Raji (cell line): ENCODE measurements around the gene BICDL2.

ENCODE experiments used
- POLR2A ChIP-seq: IDR thresholded peaks from 2 replicates; pipeline ENCODE4 v1.6.1; 2011; ENCODE audit warnings: low read depth, low read length, control low read depth; ENCODE audit not compliant: insufficient read depth

Gene BICDL2

DNA sequence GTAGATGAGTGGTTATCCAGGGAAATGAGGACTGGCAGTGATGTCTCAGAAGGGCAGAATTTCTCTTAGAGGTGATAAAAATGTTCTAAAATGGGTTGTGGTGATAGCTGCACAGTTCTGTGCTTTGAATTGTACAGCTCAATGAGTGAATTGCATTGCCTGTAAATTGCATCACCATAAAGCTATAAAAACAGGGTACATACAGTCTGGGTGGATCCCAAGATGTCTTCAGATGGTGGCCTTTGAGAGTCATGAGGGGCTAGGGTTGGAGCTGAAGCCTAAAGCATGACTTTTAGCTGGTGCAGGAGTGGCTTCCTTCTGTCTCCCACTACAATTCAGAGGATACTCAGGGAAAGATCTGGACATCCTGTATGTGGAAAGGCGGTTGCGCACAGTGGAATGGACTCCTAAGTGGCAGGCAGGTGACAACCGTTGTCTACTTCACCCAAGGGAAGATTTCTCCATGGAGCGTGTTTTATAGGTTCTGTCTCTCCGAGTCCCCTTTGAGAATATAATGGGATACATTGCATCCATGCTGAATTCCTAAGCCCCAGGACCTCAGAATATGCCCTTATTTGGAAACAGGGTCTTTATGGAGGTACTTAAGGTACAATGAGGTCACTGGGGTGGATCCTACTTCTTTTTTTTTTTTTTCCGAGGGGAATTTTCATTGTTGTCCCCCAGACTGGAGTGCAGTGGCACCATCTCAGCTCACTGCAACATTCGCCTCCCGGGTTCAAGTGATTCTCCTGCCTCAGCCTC, 27.1 kb upstream of the BICDL2 start:
- TF ChIP-seq POLR2A, result no peak

DNA sequence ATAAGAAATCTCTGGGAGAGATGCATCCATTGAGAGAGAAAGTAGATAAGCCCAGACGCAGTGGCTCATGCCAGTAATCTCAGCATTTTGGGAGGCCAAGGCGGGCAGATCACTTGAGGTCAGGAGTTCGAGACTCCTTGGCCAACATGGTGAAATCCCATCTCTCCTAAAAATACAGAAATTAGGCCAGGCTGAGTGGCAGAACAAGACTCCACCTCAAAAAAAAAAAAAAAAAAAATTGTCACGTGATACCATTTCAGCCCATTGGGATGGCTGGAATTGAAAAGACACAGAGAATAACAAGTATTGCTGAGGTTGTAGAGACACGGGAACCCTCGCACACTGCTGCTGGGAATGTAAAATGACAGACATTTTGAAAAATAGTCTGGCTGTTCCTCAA, 25.8 kb upstream of the BICDL2 start:
- no peak for TF ChIP-seq POLR2A

DNA sequence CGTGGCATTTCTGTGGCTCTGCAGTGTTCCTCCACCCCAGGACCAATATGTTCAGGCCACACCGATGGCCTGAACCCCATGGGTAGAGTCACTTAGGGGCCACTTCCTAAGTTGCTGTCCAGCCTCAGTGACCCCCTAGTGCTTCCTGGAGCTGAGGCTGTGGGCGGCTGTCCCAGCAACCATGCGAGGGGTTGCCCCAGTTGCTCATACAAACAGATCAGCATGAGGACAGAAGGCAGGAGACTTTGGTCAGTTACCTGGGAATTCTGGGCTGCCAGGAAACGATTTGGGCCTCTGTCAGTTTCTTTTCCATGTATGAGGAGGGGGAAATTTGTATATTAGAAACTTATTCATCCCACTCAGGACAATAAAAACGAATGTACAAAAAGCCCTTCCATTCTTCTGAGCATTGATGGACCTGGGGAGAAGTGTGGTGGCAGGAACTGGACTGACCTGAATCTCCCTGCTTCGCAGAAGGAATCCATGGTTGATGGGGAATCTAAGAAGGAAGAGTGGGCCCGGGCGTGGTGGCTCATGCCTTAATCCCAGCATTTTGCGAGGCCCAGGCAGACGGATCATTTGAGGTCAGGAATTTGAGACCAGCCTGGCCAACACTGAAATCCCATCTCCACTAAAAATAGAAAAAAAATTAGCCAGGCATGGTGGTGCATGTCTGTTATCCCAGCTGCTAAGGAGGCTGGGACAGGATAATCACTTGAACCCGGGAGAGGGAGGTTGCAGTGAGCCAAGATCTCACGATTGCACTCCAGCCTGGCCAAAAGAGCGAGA, 23.8 kb upstream of the BICDL2 start:
- TF ChIP-seq POLR2A, result no peak

DNA sequence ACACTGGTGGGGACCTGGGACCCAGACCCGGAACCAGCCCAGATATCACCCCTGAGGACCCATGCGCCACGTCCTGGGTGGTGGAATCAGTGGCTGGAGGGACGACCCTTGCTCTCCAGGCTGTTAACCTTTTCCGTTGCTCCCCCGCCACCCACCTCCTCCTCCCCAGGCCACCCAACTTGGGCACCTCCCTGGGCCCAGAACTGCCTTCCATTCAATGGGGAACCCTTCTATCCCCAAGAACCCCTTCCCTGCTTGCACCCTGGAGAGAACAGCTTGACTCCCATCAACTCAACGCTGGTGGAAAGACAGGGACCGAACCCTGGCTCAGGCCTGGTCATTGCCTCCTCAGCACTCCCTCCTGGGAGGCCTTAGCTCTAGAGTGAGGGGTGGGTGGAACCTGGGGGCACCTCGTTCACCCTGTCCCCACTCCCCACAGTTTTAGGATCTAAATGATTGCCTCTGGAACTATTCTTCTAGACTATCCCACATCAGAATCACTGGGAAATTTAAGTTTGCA, 23.0 kb upstream of the BICDL2 start:
- no peak for TF ChIP-seq POLR2A

DNA sequence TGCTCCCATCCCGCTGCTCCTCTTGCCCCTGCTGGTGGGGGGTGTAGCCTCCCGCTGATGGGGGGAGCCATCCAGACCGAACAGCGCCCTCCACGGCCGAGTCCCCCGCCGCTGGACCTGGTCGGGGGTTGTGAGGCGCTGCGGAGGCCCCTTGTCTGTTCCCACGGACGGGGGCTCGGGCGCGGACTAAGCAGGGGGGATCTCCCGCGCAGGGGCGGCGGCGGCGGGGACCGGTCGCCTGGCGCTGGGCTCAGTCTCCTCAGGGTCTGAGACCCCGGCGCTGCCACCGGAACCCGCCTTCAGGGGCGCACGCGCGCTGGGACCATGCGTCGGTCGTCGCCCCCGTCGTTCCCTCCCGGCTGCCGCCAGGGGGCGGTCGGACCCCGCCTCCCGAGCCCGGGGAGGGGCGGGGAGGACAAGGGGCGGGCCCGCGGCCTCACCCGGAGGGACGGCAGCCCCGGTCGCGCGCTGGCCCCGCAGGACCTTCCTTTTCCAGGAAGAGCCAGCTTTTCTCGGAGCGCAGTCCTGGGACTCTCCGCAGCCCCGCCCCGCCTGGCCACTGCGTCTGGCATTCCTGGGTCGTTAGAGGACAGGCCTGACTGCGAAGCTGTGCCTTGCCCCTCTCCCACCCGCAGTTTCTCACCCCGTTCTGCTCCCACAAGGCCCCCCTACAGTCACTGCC, 22.4 kb upstream of the BICDL2 start:
- TF ChIP-seq POLR2A, result peak; percentile 69

DNA sequence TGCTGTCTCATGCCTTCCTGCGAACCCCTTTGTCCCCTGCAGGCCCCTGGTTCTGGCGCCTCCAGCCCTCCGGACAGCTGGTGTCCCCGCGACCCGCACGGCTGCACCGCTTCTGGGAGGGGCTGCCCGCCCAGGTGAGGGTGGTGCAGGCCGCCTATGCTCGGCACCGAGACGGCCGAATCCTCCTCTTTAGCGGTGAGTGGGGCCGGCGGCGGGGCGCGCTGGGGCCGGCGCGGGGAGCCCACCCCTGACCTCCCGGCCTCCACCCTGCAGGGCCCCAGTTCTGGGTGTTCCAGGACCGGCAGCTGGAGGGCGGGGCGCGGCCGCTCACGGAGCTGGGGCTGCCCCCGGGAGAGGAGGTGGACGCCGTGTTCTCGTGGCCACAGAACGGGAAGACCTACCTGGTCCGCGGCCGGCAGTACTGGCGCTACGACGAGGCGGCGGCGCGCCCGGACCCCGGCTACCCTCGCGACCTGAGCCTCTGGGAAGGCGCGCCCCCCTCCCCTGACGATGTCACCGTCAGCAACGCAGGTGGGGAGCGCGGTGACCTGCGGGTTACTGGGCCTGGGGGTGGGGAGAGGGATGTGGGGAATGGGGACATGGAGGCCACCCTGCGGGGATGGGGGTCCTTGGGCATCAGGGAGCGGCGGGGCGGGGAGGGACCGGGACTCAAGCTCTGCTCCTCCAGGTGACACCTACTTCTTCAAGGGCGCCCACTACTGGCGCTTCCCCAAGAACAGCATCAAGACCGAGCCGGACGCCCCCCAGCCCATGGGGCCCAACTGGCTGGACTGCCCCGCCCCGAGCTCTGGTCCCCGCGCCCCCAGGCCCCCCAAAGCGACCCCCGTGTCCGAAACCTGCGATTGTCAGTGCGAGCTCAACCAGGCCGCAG, 21.6 kb upstream of the BICDL2 start:
- no peak for TF ChIP-seq POLR2A

DNA sequence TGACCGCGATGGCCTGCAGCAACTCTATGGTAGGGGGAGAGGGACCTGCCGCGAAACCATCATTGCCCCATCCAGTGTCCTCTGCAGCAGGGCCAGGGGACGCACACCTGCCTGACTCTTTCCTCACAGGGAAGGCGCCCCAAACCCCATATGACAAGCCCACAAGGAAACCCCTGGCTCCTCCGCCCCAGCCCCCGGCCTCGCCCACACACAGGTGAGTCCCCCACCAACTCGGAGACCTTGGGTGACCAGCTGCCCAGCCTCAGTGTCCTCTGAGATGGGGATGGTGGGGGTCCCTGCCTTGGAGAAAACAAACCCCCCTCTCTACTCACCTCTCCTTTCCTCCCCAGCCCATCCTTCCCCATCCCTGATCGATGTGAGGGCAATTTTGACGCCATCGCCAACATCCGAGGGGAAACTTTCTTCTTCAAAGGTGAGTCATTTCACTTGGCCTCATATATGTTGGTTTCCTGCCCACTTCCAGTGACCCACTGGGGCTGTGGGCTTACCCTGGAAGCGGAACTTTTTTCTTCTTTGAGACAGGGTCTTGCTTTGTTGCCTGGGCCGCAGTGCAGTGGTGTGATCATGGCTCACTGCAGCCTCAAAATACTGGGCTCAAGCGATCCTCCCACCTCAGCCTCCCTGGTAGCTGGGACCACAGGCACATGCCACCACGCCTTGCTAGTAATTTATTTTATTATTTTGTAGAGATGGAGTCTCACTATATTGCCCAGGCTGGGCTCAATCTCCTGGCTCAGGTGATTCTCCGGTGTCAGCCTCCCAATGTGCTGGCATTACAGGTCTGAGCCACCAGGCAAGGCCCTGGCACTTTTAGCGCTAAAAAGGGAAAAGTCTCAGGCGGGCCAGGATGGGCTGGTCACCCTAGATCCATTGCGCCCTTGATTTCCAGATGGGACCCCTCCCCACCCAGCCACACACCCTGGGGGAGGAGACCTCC, 20.7 kb upstream of the BICDL2 start:
- TF ChIP-seq POLR2A, result no peak

DNA sequence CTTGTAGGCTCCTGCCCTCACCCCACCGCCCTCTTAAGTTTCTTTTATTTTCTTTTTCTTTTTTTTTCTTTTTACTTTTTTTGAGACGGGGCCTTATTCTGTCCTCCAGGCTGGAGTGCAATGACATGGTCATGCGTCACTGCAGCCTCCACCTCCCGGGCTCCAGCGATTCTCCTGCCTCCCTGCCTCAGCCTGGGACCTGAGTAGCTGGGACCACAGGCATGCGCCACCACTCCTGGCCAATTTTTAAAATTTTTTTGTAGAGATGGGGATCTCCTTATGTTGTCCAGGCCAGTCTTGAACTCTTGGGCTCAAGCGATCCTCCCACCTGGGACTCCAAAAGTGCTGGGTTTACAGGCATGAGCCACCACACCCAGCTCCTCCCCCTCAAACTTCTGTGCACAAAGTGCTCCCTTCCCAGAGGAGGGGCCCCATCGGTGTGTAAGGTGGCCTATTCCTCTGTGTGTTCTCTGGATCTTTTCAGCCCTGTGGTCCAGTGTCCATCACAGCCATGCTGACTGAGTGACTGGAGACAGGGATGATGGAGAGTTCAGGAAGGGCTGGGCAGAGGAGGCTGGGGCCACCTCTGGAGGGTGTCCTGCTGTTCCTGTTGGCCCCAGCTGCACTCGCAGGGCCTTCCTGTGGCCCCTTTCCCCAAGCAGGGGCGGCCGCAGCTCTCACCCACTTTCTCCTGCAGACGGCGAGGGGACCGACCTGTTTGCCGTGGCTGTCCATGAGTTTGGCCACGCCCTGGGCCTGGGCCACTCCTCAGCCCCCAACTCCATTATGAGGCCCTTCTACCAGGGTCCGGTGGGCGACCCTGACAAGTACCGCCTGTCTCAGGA, 19.8 kb upstream of the BICDL2 start:
- no peak for TF ChIP-seq POLR2A

DNA sequence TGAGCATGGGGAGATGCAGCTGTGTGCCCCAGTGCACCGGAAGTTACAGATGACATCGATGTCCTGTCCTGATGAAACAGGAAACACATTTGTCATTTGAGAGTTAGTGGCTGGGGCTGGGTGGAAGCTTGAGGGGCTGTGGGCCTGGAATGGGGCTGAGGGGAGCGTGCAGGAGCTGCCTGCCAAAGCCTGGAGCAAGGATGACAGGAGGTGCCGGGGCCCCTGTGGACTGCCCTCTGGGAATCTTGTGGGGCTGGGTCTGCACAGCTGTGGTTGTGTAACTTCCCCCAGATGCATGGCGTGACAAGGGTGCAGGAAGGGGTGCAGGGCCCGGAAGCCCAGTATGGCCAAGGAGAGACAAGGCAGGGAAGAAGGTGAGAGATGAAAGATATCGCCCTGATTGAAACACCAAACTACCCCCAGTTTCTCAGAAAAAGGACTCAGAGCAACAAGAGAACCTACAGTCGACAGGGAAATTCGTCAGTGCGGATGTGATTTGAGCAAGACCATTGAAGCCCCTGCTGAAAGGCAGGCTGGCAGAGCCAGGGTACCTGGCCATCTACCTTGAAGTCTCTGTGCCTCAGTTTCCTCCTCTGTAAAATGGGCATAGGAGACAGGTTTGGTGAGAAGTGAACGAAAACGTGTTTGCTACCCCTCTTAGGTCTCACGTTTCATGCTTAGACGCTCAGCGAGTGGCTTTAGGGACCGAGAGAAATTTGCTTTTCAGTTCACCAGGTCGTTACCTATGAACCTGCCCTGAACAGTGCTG, 18.4 kb upstream of the BICDL2 start:
- TF ChIP-seq POLR2A, result no peak

DNA sequence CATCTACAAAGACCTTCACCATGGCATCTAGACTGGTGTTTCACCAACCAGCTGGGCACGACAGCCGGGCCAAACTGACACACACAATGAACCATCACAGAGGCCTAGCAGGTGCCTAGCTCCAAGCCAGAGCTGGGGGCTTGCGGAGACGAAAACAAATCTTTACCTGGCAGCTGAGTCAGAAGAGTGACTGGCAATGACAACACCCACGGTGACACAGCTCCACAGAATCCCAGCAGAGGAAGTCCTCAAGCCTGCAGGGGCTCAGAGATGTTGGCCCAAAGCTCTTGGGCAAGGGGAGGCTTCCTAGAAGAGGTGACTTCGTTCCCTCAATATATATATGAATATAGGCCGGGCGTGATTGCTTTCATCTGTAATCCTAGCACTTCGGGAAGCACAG, 14.8 kb upstream of the BICDL2 start:
- TF ChIP-seq POLR2A, result no peak

DNA sequence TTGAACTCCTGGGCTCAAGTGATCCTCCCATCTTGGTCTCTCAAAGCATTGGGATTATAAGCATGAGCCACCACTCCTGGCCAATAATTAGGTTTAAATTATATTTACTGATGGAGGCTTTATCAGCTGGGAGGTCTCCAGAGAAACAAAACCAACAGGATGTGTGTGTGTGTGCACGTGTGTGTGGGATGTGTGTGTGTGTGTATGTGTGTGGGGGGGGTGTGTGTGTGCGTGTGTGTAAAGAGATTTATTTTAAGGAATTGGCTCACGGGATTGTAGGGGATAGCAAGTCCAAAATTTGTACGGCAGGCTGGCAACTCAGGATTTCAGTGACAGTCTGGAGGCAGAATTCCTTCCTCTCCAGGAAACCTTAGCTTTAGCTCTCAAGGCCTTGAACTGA, 14.3 kb upstream of the BICDL2 start:
- TF ChIP-seq POLR2A, result no peak

DNA sequence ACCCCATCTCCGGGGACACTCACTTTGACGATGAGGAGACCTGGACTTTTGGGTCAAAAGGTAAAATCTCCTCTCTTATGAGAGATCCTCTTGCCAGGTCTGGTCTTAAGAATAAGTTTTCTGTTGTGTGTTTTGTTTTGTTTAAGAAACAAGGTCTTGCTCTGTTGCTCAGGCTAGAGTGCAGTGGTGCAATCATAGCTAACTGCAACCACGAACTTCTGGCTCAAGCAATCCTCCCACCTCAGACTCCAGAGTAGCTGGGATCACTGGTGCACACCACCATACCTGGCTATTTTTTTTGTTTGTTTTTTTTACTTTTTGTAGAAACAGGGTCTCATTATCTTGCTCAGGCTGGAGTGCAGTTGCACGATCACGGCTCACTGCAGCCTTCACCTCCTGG, 13.7 kb upstream of the BICDL2 start:
- no peak for TF ChIP-seq POLR2A
